Ovary (tissue), 3 donors: ENCODE data around the gene KATNIP.

ENCODE experiments used
- POLR2A ChIP-seq: fragments of 450-650 bp; IDR thresholded peaks from one replicate; pipeline ENCODE4 v1.6.1; 2017; ENCODE audit warnings: antibody characterized with exemption, mild to moderate bottlenecking, moderate library complexity
- TF ChIP-seq, protein P1 (sequence below), 3 donors: fragments of 450-650 bp in 2 of 3; fragments of 200-600 bp in 1 of 3; IDR thresholded peaks; one replicate each; pipeline versions ENCODE4 v1.5.1 to v1.8.0; 2016 to 2022; ENCODE audit warnings: antibody characterized with exemption in 3 of 3, mild to moderate bottlenecking in 1 of 3
- donor health status: DM: no; HTN: no; CAD: no.

DNA sequence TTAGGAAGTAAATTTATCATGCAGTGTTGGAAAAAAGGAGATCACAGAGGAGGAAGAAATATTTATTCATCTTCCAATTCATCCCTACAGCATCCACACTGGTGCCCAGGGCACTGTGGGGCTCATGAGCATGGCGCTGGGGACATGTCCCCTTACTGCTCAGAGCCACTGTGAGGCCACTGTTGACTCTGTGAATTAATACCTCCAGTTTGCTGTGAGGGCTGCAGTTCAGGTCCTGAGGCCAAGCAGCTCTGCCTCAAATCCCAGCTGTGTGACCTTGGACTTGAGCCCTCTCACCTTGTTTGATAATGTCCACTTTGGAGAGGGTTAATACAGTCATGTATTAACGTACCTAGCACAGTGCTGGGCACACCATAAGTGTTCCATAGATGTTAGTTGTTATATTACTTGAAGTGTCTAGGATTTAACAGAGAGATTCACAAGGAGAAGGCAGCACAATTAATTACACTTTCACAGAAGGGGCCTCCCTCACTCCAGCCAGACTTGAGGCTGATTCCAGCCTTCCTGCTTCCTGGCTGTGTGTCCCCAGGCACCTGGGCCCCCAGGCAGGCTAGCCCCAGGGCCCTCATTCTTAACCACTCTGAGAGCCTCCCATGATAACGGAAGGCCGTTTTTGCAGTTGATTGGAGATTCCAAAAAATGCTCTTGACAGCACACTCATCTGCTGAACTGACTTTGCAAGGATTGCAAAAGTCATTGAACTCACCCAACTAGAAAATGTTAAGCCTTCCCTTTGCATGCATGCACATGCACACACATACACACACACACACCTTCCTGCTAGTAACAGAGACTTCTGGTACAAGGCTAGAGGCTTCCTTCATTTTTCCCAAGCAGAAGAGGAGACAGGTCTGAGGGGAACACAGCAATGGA is 29.4 kb downstream of the KATNIP start:
- TF ChIP-seq POLR2A: no peak
- TF ChIP-seq, protein P1, sequence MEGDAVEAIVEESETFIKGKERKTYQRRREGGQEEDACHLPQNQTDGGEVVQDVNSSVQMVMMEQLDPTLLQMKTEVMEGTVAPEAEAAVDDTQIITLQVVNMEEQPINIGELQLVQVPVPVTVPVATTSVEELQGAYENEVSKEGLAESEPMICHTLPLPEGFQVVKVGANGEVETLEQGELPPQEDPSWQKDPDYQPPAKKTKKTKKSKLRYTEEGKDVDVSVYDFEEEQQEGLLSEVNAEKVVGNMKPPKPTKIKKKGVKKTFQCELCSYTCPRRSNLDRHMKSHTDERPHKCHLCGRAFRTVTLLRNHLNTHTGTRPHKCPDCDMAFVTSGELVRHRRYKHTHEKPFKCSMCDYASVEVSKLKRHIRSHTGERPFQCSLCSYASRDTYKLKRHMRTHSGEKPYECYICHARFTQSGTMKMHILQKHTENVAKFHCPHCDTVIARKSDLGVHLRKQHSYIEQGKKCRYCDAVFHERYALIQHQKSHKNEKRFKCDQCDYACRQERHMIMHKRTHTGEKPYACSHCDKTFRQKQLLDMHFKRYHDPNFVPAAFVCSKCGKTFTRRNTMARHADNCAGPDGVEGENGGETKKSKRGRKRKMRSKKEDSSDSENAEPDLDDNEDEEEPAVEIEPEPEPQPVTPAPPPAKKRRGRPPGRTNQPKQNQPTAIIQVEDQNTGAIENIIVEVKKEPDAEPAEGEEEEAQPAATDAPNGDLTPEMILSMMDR (IDR thresholded peaks at IDR 0.05): no peak
